GM18867 (cell line): Measurements from ENCODE around the gene SCYGR3.

ENCODE experiments used
- ATAC-seq: cut with Tn5 transposase; IDR thresholded peaks from one replicate; pipeline ENCODE4 v1.9.1; 2021; ENCODE audit warnings: mild to moderate bottlenecking, moderate library complexity; ENCODE audit not compliant: unreplicated experiment

SCYGR3 gene

GRCh38 chr2:227566012-227566411 lies 48.6 kb downstream of the SCYGR3 start:
- ATAC-seq, result no peak

GRCh38 chr2:227565080-227565479 lies 49.6 kb downstream of the SCYGR3 start:
- no peak for ATAC-seq
